Measurements from ENCODE around the gene BBS10. TPM values are rescaled to one million over a fixed set of nuclear protein-coding genes. Genes with fewer than 3 reads are reported as not detected.
"Not testable (repeated sequence)": the region's sequence is repeated elsewhere in the genome, so short reads cannot be mapped to it uniquely, and the experiment has no call there.

BBS10 gene
- total RNA-seq, 1 donor from 2014 or later, result 12.9 TPM

- Mint-ChIP-seq H3K4me3 (ENCODE audit: low read depth) (no peak overlapping the region), H3K4me1 (ENCODE audit: low read depth) (peaks cover 7% of the 10 kb centered on the region), H3K9me3 (ENCODE audit: low read depth) (peaks cover 10% of the 10 kb centered on the region), H3K27ac (no peak overlapping the region), H3K27me3 (no peaks in the 10 kb centered on the region), H3K36me3 (ENCODE audit: insufficient read depth) (peaks cover 69% of the 10 kb centered on the region)
- DNase-seq (ENCODE audit: low spot score, unreplicated experiment), result no peak
- TF ChIP-seq CTCF (IDR thresholded peaks at IDR 0.05; ENCODE audit: unreplicated experiment), result no peak
Measured at GRCh38 chr12:76366163-76366562, 17.9 kb upstream of the BBS10 start.

DNA sequence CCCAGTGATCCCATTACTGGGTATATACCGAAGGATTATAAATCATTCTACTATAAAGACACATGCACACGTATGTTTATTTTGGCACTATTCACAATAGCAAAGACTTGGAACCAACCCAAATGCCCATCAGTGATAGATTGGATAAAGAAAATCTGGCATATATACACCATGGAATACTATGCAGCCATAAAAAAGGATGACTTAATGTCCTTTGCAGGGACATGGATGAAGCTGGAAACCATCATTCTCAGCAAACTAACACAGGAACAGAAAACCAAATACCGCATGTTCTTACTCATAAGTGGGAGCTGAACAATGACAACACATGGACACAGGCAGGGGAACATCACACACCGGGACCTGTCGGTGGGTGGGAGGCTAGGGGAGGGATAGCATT lies 15.9 kb upstream of the BBS10 start:
- not testable (repeated sequence) for H3K4me1 Mint-ChIP-seq (ENCODE audit: low read depth)
- peaks cover 65% of the 10 kb centered on the region for H3K36me3 Mint-ChIP-seq (ENCODE audit: insufficient read depth)

DNA sequence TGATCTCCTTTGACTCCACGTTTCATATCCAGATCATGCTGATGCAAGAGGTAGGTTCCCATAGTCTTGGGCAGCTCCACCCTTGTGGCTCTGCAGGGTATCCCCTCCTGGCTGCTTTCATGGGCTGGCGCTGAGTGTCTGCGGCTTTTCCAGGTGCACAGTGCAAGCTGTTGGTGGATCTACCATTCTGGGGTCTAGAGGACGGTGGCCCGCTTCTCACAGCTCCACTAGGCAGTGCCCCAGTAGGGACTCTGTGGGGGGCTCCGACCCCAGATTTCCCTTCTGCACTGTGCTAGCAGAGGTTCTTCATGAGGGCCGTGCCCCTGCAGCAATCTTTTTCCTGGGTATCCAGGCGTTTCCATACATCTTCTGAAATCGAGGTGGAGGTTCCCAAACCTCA lies 12.1 kb upstream of the BBS10 start:
- no peak for DNase-seq (ENCODE audit: low spot score, unreplicated experiment)
- no peaks in the 10 kb centered on the region for H3K27me3 Mint-ChIP-seq
- H3K27ac Mint-ChIP-seq, result no peak overlapping the region
- no peaks in the 10 kb centered on the region for H3K4me1 Mint-ChIP-seq (ENCODE audit: low read depth)
- peaks cover 42% of the 10 kb centered on the region for H3K36me3 Mint-ChIP-seq (ENCODE audit: insufficient read depth)
- TF ChIP-seq CTCF (IDR thresholded peaks at IDR 0.05; ENCODE audit: unreplicated experiment), result no peak
- H3K4me3 Mint-ChIP-seq (ENCODE audit: low read depth), result no peak overlapping the region
- peaks cover 4% of the 10 kb centered on the region for H3K9me3 Mint-ChIP-seq (ENCODE audit: low read depth)

More for the DNA sequence above, 15.9 kb upstream of the BBS10 start:
- DNase-seq (ENCODE audit: low spot score, unreplicated experiment); H3K4me3 Mint-ChIP-seq (ENCODE audit: low read depth); H3K27ac Mint-ChIP-seq; H3K27me3 Mint-ChIP-seq: not testable (repeated sequence)
- peaks cover 10% of the 10 kb centered on the region for H3K9me3 Mint-ChIP-seq (ENCODE audit: low read depth)

DNA sequence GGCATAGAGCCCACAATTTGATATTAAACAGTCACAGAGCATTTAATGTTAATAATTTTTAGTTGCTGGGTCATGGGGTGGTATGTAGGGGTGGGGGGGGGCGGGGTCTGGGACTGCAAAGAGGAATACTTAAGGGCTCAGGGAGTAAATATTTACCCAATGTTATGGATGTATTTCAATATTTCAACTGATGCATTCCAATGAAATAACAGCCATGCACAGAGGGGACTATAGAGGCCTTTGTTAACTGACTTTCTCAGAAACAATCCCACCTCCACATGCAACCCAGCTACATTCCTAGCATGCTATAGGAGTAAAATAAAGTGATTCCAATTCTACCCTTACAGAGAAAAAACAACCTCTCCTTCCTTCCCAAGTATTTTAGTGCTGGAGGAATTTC lies 7.9 kb upstream of the BBS10 start:
- H3K27ac Mint-ChIP-seq, result peak overlapping the region; percentile 62
- DNase-seq (ENCODE audit: low spot score, unreplicated experiment), result no peak
- no peaks in the 10 kb centered on the region for H3K27me3 Mint-ChIP-seq
- no peaks in the 10 kb centered on the region for H3K9me3 Mint-ChIP-seq (ENCODE audit: low read depth)
- no peak overlapping the region for H3K4me3 Mint-ChIP-seq (ENCODE audit: low read depth)
- no peak for TF ChIP-seq CTCF (IDR thresholded peaks at IDR 0.05; ENCODE audit: unreplicated experiment)
- peaks cover 13% of the 10 kb centered on the region for H3K36me3 Mint-ChIP-seq (ENCODE audit: insufficient read depth)
- H3K4me1 Mint-ChIP-seq (ENCODE audit: low read depth), result no peaks in the 10 kb centered on the region

DNA sequence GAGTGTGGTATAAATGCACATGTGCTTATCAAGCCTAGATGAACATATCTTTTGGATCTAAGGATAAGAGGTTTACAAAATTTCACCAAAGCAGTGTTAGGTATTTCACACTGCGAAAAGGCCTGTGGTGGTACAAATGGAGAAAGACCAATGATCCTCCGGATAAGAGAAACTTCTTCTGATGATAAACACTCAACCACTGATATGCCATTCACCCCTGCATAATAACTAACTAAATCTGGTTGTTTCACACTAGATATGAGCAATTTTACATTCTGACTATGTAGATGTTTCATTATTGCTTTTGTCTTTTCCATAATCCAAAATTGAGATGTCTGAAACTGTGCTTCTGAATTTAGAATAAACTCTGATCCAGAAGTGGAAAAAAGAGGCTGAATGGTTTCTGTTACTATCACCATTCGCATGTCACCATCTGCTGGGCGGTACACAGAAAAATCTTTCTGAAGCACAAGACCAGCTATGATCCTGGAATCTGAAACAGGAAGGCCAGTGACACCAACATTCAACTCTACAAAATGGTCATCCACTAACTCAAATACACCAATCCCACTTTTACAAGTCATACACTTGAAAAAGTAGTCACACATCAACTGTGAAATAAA lies 1.3 kb downstream of the BBS10 start:
- Mint-ChIP-seq H3K9me3 (ENCODE audit: low read depth) (no peaks in the 10 kb centered on the region), H3K27me3 (no peaks in the 10 kb centered on the region), H3K4me1 (ENCODE audit: low read depth) (peaks cover 15% of the 10 kb centered on the region), H3K4me3 (ENCODE audit: low read depth) (peak overlapping the region; percentile 96), H3K36me3 (ENCODE audit: insufficient read depth) (no peaks in the 10 kb centered on the region), H3K27ac (peak overlapping the region; percentile 98)
- TF ChIP-seq CTCF (IDR thresholded peaks at IDR 0.05; ENCODE audit: unreplicated experiment), result no peak
- no peak for DNase-seq (ENCODE audit: low spot score, unreplicated experiment)

DNA sequence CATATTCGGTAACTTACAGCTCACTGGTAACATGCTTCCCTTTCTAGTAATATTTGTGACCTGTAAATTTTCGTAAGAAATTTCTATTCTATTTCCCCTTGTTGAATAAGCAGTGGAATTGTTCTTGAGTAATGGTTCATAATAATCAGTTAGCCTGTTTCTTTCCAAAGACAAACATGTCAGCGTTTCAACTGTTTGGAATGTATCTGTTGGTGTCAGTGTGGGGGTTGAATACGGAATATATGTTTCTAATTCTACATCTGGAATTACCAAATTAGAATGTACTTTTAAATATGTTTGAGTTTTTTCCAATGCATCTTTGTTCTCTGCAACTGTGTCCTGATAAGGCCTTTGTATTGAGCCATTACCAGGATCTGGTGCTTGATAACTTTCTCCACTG lies 2.0 kb downstream of the BBS10 start:
- peaks cover 15% of the 10 kb centered on the region for H3K4me1 Mint-ChIP-seq (ENCODE audit: low read depth)
- no peak overlapping the region for H3K27ac Mint-ChIP-seq
- no peak for DNase-seq (ENCODE audit: low spot score, unreplicated experiment)
- H3K27me3 Mint-ChIP-seq, result no peaks in the 10 kb centered on the region
- no peak for TF ChIP-seq CTCF (IDR thresholded peaks at IDR 0.05; ENCODE audit: unreplicated experiment)
- no peaks in the 10 kb centered on the region for H3K9me3 Mint-ChIP-seq (ENCODE audit: low read depth)
- H3K4me3 Mint-ChIP-seq (ENCODE audit: low read depth), result peak overlapping the region; percentile 96
- no peaks in the 10 kb centered on the region for H3K36me3 Mint-ChIP-seq (ENCODE audit: insufficient read depth)
